ENCODE measurements around the gene CSAD.

GRCh38 chr12:53160673-53161072 lies 20.1 kb downstream of the CSAD start:
- TF ChIP-seq CTCF (IDR thresholded peaks at IDR 0.05) (no peak), EZH2 (IDR thresholded peaks at IDR 0.05; ENCODE audit: borderline replicate concordance, insufficient read depth, low read depth, low read length, poor library complexity, severe bottlenecking) (no peak)
